Measurements from ENCODE around the gene G3BP2. TPM values are rescaled to one million over a fixed set of nuclear protein-coding genes. Genes with fewer than 3 reads are reported as not detected.
"Not testable (repeated sequence)": the region's sequence is repeated elsewhere in the genome, so short reads cannot be mapped to it uniquely, and the experiment has no call there.

G3BP2 gene
- total RNA-seq, 1 experiment from 2014 or later: 102 TPM

- no peak for DNase-seq (ENCODE audit: low spot score)
Observed at GRCh38 chr4:75683482-75684155, 10.4 kb upstream of the G3BP2 start.

GRCh38 chr4:75679876-75680575, 6.8 kb upstream of the G3BP2 start:
- DNase-seq (ENCODE audit: low spot score): no peak

- DNase-seq (ENCODE audit: low spot score): no peak
Observed at GRCh38 chr4:75678965-75679364, 5.8 kb upstream of the G3BP2 start.

- no peak for DNase-seq (ENCODE audit: low spot score)
Observed at GRCh38 chr4:75678473-75678872, 5.3 kb upstream of the G3BP2 start.

GRCh38 chr4:75675004-75675531, 1.9 kb upstream of the G3BP2 start:
- no peak for DNase-seq (ENCODE audit: low spot score)

- DNase-seq (ENCODE audit: low spot score): no peak
Observed at GRCh38 chr4:75673959-75674328, 733 bp upstream of the G3BP2 start.

- peak; percentile 15 for DNase-seq (ENCODE audit: low spot score)
Observed at GRCh38 chr4:75672461-75673026, 667 bp downstream of the G3BP2 start.

- no peak for DNase-seq (ENCODE audit: low spot score)
Observed at GRCh38 chr4:75671802-75672421, 1.3 kb downstream of the G3BP2 start.

- DNase-seq (ENCODE audit: low spot score): no peak
Observed at GRCh38 chr4:75668596-75668995, 4.6 kb downstream of the G3BP2 start.

GRCh38 chr4:75667636-75668035, 5.6 kb downstream of the G3BP2 start:
- DNase-seq (ENCODE audit: low spot score): not testable (repeated sequence)

GRCh38 chr4:75666299-75666698, 6.9 kb downstream of the G3BP2 start:
- DNase-seq (ENCODE audit: low spot score): no peak

GRCh38 chr4:75664604-75665003, 8.6 kb downstream of the G3BP2 start:
- DNase-seq (ENCODE audit: low spot score): not testable (repeated sequence)

- DNase-seq (ENCODE audit: low spot score): no peak
Observed at GRCh38 chr4:75662626-75663025, 10.6 kb downstream of the G3BP2 start.

- DNase-seq (ENCODE audit: low spot score): no peak
Observed at GRCh38 chr4:75660491-75660890, 12.7 kb downstream of the G3BP2 start.

- no peak for DNase-seq (ENCODE audit: low spot score)
Observed at GRCh38 chr4:75659512-75660031, 13.6 kb downstream of the G3BP2 start.

GRCh38 chr4:75658876-75659275, 14.3 kb downstream of the G3BP2 start:
- DNase-seq (ENCODE audit: low spot score): peak; percentile 5

GRCh38 chr4:75655562-75655961, 17.6 kb downstream of the G3BP2 start:
- no peak for DNase-seq (ENCODE audit: low spot score)

- no peak for DNase-seq (ENCODE audit: low spot score)
Observed at GRCh38 chr4:75654905-75655304, 18.3 kb downstream of the G3BP2 start.

- peak; percentile 26 for DNase-seq (ENCODE audit: low spot score)
Observed at GRCh38 chr4:75653845-75654503, 19.2 kb downstream of the G3BP2 start.

- DNase-seq (ENCODE audit: low spot score): no peak
Observed at GRCh38 chr4:75644095-75644494, 29.1 kb downstream of the G3BP2 start.

- DNase-seq (ENCODE audit: low spot score): no peak
Observed at GRCh38 chr4:75643651-75644050, 29.6 kb downstream of the G3BP2 start.
